PFSK-1 (cell line): ENCODE data around the gene KCTD16.

Source experiments
- FOXP2 ChIP-seq: optimal IDR thresholded peaks from 2 replicates; pipeline ENCODE3; 2011; ENCODE audit warnings: borderline replicate concordance, control low read depth, inconsistent platforms; ENCODE audit not compliant: insufficient read depth; ENCODE audit errors: extremely low read length, extremely low read depth
- POLR2AphosphoS5 ChIP-seq: IDR thresholded peaks from 2 replicates; pipeline ENCODE4 v1.6.1; 2012; ENCODE audit warnings: low read depth, mild to moderate bottlenecking, control low read depth, low read length, moderate library complexity
- SIN3A ChIP-seq: IDR thresholded peaks from 2 replicates; pipeline ENCODE4 v1.6.1; 2012; ENCODE audit warnings: mild to moderate bottlenecking, low read length, moderate library complexity, borderline replicate concordance; ENCODE audit not compliant: insufficient read depth
- TAF1 ChIP-seq: IDR thresholded peaks from 2 replicates; pipeline ENCODE4 v1.6.1; 2012; ENCODE audit warnings: low read length, control low read depth, borderline replicate concordance; ENCODE audit not compliant: insufficient read depth
- TF ChIP-seq, protein P1 (sequence below), 2 experiments: IDR thresholded peaks; 2 replicates each; pipeline versions ENCODE4 v1.6.1 to v1.8.0; 2011 to 2012; ENCODE audit warnings: low read depth in 2 of 2, low read length in 2 of 2, control low read depth in 1 of 2, inconsistent platforms in 1 of 2, mild to moderate bottlenecking in 1 of 2, moderate library complexity in 1 of 2; ENCODE audit not compliant: insufficient read depth in 1 of 2

The KCTD16 gene

DNA sequence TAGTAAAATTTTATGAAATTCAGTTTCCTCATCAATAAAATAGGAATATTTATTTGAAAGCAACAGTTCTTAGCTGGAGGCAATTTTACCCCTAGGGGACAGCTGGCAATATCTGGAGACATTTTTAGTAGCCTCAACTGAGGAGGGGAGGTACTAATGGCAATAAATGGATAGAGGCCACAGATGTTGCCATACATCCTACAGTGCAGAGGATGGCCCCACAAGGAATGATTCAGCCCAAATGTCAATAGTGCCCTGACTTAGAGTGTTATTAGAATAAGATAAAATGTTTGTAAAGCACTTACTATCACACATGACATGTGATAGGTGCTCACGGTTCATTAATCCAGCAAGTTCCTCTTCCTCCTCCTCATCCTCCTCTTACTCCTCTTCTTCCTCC lies 293.6 kb downstream of the KCTD16 start:
- TF ChIP-seq, protein P1, sequence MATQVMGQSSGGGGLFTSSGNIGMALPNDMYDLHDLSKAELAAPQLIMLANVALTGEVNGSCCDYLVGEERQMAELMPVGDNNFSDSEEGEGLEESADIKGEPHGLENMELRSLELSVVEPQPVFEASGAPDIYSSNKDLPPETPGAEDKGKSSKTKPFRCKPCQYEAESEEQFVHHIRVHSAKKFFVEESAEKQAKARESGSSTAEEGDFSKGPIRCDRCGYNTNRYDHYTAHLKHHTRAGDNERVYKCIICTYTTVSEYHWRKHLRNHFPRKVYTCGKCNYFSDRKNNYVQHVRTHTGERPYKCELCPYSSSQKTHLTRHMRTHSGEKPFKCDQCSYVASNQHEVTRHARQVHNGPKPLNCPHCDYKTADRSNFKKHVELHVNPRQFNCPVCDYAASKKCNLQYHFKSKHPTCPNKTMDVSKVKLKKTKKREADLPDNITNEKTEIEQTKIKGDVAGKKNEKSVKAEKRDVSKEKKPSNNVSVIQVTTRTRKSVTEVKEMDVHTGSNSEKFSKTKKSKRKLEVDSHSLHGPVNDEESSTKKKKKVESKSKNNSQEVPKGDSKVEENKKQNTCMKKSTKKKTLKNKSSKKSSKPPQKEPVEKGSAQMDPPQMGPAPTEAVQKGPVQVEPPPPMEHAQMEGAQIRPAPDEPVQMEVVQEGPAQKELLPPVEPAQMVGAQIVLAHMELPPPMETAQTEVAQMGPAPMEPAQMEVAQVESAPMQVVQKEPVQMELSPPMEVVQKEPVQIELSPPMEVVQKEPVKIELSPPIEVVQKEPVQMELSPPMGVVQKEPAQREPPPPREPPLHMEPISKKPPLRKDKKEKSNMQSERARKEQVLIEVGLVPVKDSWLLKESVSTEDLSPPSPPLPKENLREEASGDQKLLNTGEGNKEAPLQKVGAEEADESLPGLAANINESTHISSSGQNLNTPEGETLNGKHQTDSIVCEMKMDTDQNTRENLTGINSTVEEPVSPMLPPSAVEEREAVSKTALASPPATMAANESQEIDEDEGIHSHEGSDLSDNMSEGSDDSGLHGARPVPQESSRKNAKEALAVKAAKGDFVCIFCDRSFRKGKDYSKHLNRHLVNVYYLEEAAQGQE (IDR thresholded peaks at IDR 0.05; ENCODE audit: insufficient read depth in 1 of 2, low read depth in 2 of 2, low read length in 2 of 2), result no peak
- TF ChIP-seq TAF1 (no peak), FOXP2 (no peak), SIN3A (no peak), POLR2AphosphoS5 (no peak)

DNA sequence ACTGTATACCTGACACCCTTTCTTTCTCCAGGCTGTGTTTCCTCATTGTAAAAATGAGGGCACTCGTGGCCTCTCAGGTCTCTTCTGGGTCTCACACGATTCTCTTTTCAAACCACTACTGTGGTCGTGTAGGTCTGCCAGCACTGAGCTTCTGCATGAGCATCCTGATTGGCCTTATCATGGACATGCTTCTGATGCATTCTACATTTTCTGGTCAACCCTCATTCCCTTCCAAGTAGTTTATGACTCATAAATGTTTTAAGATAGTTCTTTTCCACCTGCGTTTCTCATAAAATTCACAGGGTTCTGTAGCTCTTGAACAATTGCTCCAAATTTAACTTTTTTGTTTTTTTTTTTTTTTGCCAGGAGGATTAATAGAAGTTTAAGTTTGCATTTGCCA lies 294.8 kb downstream of the KCTD16 start:
- TF ChIP-seq, protein P1 (IDR thresholded peaks at IDR 0.05; ENCODE audit: insufficient read depth in 1 of 2, low read depth in 2 of 2, low read length in 2 of 2), result no peak
- TF ChIP-seq FOXP2 (no peak), SIN3A (no peak), TAF1 (no peak), POLR2AphosphoS5 (no peak)

DNA sequence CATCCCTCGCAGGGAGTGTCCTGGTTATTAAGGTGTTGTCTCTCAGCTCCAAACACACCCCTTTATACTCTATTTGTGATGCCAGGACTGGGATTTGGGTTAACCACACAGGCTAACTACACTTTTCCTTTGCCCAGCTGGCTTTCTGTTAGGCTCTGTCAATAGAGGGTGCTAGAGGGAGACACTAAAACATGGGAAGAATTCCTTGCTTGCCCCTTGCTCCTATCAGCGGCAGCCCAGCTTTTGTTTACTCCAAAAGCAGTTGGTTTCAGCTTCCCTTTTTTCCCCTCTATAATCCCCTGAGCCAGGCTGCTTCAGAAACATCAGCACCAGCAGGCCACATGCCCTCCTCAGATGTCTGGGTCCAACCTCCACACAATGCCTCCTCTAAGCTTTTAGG lies 297.1 kb downstream of the KCTD16 start:
- TF ChIP-seq SIN3A, result no peak

DNA sequence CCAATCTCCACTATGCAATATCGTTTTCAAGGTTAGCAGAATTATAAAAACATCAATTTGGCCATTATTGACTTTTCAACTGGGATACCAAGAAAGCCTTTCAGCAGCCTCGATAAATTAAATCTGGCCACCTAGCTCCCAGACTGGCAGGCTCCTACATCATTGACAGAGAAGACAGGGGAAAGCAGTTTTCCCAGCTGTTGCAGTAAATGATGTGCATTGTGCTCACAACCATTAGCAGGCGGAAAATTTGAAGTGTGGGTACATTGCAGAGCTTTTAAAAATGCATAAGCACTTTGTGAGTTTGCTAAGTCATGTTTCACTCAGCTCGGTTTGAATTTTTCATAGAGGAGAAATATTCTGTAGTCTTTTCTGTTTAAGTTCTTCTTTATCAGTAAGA lies 297.9 kb downstream of the KCTD16 start:
- TF ChIP-seq, protein P1 (IDR thresholded peaks at IDR 0.05; ENCODE audit: insufficient read depth in 1 of 2, low read depth in 2 of 2, low read length in 2 of 2), result no peak
- no peak for TF ChIP-seq SIN3A
- TF ChIP-seq POLR2AphosphoS5, result no peak
- no peak for TF ChIP-seq FOXP2
- TF ChIP-seq TAF1, result no peak

DNA sequence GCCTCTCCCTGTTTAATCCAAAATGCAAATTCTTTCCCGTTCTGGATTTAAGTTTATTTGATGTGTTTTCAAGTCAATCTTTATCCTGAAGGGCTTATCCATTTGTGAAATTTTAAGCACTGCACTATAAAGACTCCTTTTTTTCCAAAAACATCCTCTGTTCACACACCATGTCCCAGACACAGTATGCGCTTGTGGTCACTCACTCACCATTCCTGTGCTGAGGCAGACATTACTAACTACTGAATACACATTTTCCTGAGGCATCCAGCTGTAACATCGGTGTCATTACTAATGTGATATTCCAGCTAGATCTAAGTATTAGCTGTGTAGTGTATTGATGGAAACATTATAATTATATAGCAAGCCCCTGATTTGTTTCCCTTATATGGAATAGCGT lies 298.4 kb downstream of the KCTD16 start:
- TF ChIP-seq SIN3A (no peak), FOXP2 (no peak), TAF1 (no peak), POLR2AphosphoS5 (no peak)
- TF ChIP-seq, protein P1 (IDR thresholded peaks at IDR 0.05; ENCODE audit: insufficient read depth in 1 of 2, low read depth in 2 of 2, low read length in 2 of 2), result no peak

DNA sequence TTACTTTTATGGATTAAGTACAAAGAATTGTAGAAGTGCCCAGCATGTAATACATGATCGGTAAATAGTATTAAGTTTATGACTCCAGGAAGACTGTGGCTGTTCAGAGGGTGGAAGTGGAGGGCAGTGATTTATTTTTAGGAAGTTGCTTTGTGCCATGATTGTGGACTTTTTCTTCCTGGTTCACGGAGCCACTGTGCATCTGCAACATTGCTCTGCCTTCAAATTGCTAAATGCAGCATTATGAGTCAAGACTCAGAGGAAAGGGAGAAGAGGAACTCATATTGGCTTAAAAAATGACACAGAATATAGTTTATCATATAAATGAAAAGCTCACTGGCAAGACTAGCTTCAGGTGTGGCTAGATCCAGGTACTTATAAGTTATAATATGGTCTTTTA lies 301.5 kb downstream of the KCTD16 start:
- TF ChIP-seq POLR2AphosphoS5 (no peak), SIN3A (no peak), FOXP2 (no peak), TAF1 (no peak)
- TF ChIP-seq, protein P1 (IDR thresholded peaks at IDR 0.05; ENCODE audit: insufficient read depth in 1 of 2, low read depth in 2 of 2, low read length in 2 of 2), result no peak
